ENCODE data around the gene ACSS3. TPM values are rescaled to one million over a fixed set of nuclear protein-coding genes. Genes with fewer than 3 reads are reported as not detected.

The ACSS3 gene
- total and polyA plus RNA-seq, 2 of the 8 experiments (the other 6 are each of a cell fraction or from before 2014, with no cell fraction given), result 14.4 to 24.0 TPM

DNA sequence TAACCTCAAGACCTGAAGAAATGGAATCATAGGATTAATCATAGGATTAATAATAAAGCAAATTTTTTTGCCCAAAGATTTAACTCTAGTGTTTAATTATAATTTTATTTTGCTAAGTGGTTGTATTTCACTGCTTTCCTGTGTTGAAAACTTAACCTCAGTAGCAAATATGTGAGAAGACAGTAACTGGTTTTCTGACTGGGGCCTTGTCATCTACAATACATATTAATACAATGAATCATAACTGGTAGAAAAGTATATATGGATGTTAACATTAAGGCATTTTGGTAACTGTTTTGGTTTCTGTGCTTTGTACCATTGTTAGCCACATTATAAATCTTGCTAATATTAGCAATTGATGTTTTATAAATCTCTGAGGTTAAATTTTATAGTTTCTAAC lies 92.2 kb downstream of the ACSS3 start:
- CTCF ChIA-PET (ENCODE audit: partially characterized antibody), result interaction anchor here (1.3 kb wide), 1 partner anchor 17 kb away, joined by 3 read pairs; no protein-coding TSS in a partner anchor
- TF ChIP-seq SIX5 (IDR thresholded peaks at IDR 0.05; ENCODE audit: low read depth, low read length), result no peak
- TF ChIP-seq, protein P1, sequence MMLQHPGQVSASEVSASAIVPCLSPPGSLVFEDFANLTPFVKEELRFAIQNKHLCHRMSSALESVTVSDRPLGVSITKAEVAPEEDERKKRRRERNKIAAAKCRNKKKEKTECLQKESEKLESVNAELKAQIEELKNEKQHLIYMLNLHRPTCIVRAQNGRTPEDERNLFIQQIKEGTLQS (IDR thresholded peaks at IDR 0.05; ENCODE audit: insufficient read depth, low read depth, low read length), result no peak
- no peak for TF ChIP-seq RFX5 (IDR thresholded peaks at IDR 0.05; ENCODE audit: borderline replicate concordance, low read depth, low read length)
- TF ChIP-seq SIRT6 (IDR thresholded peaks at IDR 0.05; ENCODE audit: low read length), result no peak
- no peak for TF ChIP-seq YY1 (IDR thresholded peaks at IDR 0.05; ENCODE audit: low read depth, low read length)
- no peak for TF ChIP-seq CREB1 (IDR thresholded peaks at IDR 0.05)
- no peak for TF ChIP-seq KDM5A (IDR thresholded peaks at IDR 0.05; ENCODE audit: low read length)
- TF ChIP-seq RAD21 (IDR thresholded peaks at IDR 0.05 in 1 of 2, conservative IDR thresholded peaks at IDR 0.05 in 1 of 2; ENCODE audit: low read depth in 2 of 2, low read length in 2 of 2), result no peak
- TF ChIP-seq, protein P2, sequence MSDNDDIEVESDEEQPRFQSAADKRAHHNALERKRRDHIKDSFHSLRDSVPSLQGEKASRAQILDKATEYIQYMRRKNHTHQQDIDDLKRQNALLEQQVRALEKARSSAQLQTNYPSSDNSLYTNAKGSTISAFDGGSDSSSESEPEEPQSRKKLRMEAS (IDR thresholded peaks at IDR 0.05), result no peak
- TF ChIP-seq SP2 (IDR thresholded peaks at IDR 0.05; ENCODE audit: low read length), result no peak
- no peak for TF ChIP-seq TBP (IDR thresholded peaks at IDR 0.05; ENCODE audit: low read depth, low read length)
- no peak for TF ChIP-seq POLR2A (IDR thresholded peaks at IDR 0.05; ENCODE audit: control extremely low read depth in 1 of 2, low read depth in 2 of 2, low read length in 2 of 2)

More for the DNA sequence above, 92.2 kb downstream of the ACSS3 start:
- no peak overlapping the region for H4K8ac ChIP-seq (ENCODE audit: extremely low read depth, insufficient read depth, low read length)
- no peak overlapping the region for H2AK5ac ChIP-seq (ENCODE audit: low read depth, low read length)
- no peak overlapping the region for H3K4me3 ChIP-seq (ENCODE audit: extremely low read depth in 1 of 4, insufficient read depth in 2 of 4, low read depth in 3 of 4, low read length in 4 of 4)
- H4K20me1 ChIP-seq (replicated peaks in 1 of 2; ENCODE audit: control insufficient read depth in 1 of 2, insufficient read depth in 2 of 2, low read length in 2 of 2), result no peaks in the 10 kb centered on the region
- no peak overlapping the region for H3K9ac ChIP-seq (replicated peaks in 1 of 4; ENCODE audit: extremely low read depth in 1 of 4, low read depth in 3 of 4, low read length in 3 of 4)
- no peak overlapping the region for H3K4me2 ChIP-seq (ENCODE audit: insufficient read depth in 1 of 2, low read depth in 2 of 2, low read length in 2 of 2)
- H3K79me1 ChIP-seq (ENCODE audit: low read depth, low read length), result no peaks in the 10 kb centered on the region
- H2BK15ac ChIP-seq (ENCODE audit: low read length), result no peak overlapping the region
- no peaks in the 10 kb centered on the region; a peak in 1 of 8 replicates for H3K36me3 ChIP-seq (ENCODE audit: control insufficient read depth in 2 of 4, insufficient read depth in 4 of 4, low read length in 3 of 4)
- no peak overlapping the region for H3K23ac ChIP-seq (ENCODE audit: insufficient read length)
- POLR2A ChIA-PET (ENCODE audit: partially characterized antibody), result no interaction called here
- H3K27me3 ChIP-seq (replicated peaks in 1 of 4; ENCODE audit: control insufficient read depth in 3 of 4, extremely low read depth in 1 of 4, insufficient read depth in 3 of 4, low read length in 3 of 4), result no peaks in the 10 kb centered on the region
- H3K27ac ChIP-seq (ENCODE audit: low read depth, low read length), result no peak overlapping the region
- H2BK20ac ChIP-seq (ENCODE audit: low read length), result no peak overlapping the region
- no peaks in the 10 kb centered on the region for H3K9me3 ChIP-seq (ENCODE audit: insufficient read depth in 2 of 2, low read depth in 1 of 2, low read length in 1 of 2)
- H2BK12ac ChIP-seq (ENCODE audit: low read depth, low read length), result no peak overlapping the region
- H3K14ac ChIP-seq (ENCODE audit: insufficient read length), result no peak overlapping the region
- no peak overlapping the region for H3K4ac ChIP-seq (replicated peaks; ENCODE audit: insufficient read length, low read depth, low read length)
- FAIRE-seq (no peak), DNase-seq (ENCODE audit: low read depth in 1 of 2, low spot score in 2 of 2) (no peak)
- H3K23me2 ChIP-seq (ENCODE audit: low read depth, low read length), result no peaks in the 10 kb centered on the region
- H3K79me2 ChIP-seq (ENCODE audit: control insufficient read depth in 1 of 2, insufficient read depth in 2 of 2, low read length in 2 of 2), result no peaks in the 10 kb centered on the region
- no peak overlapping the region for H2BK5ac ChIP-seq (ENCODE audit: low read depth, low read length)
- H3K56ac ChIP-seq (replicated peaks; ENCODE audit: insufficient read length, low read depth, low read length), result no peak overlapping the region
- H3K4me1 ChIP-seq (replicated peaks in 1 of 4; ENCODE audit: control insufficient read depth in 3 of 4, insufficient read depth in 4 of 4, low read length in 3 of 4), result 0 out of 7 replicates have a peak, but pooled peaks cover 0 to 4% (median 0%) of the 10 kb centered on the region in 4 experiments
- H3K18ac ChIP-seq (ENCODE audit: extremely low read depth, low read length), result no peak overlapping the region
- no peak overlapping the region for H4K5ac ChIP-seq (ENCODE audit: insufficient read length, low read depth, low read length)
- H2BK120ac ChIP-seq (replicated peaks; ENCODE audit: low read depth, low read length), result no peak overlapping the region
- no peak overlapping the region for H4K91ac ChIP-seq (replicated peaks; ENCODE audit: insufficient read length, low read length)
- no peak overlapping the region for H2AFZ ChIP-seq (ENCODE audit: low read length)

Measured in H1 (cell line).